Activated CD4-positive, CD25-positive, alpha-beta regulatory T cell (primary cell): ENCODE results near the gene NMD3.
"Not testable (repeated sequence)": the region's sequence is repeated elsewhere in the genome, so short reads cannot be mapped to it uniquely, and the experiment has no call there.

Experiments
- DNase-seq, 4 experiments: peaks; one replicate each; lab custom pipeline; 2025; lab: John Stamatoyannopoulos, UW

NMD3 gene

DNA sequence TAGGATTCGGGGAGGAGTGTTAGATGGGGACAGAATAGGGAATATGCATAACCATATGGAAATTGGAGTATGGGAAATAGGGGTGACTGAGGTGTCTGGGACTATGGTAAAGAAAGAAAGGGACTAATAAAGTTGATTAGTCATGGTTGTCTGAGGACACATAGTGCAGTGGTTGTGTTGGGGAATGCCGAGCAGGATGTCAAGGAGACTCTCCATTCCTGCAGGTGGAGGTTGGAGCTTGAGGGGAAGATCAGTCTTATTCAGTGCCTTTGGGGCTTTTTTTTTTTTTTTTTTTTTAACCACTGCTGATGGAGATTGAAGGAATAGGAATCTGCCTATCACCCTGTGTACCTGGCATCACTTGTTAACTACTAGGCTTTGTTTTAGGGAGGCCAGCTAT is 10.8 kb downstream of the NMD3 start:
- DNase-seq = no peak

GRCh38 chr3:161233557-161233956 is 12.4 kb downstream of the NMD3 start:
- no peak for DNase-seq

- no peak for DNase-seq
Measured at GRCh38 chr3:161236240-161236639, 15.1 kb downstream of the NMD3 start.

- DNase-seq = no peak
Measured at GRCh38 chr3:161239700-161240099, 18.6 kb downstream of the NMD3 start.

DNA sequence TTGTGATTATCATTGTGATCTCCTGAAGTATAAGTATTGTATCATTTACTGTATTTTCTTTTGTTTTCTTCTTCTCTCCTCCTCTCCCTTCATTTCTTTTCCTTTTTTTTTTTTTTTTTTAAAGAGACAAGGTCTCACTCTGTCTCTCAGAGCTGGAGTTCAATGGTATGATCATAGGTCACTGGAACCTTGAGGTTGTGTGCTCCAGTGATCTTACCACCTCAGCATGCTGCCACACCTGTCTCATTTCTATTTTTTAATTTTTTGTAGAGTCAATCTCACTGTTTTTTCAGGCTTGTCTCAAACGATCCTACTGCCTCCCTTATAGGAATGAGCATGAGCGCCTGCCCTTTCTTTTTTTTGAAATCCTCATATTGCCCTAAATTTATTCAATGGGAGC is 23.4 kb downstream of the NMD3 start:
- DNase-seq = no peak

DNA sequence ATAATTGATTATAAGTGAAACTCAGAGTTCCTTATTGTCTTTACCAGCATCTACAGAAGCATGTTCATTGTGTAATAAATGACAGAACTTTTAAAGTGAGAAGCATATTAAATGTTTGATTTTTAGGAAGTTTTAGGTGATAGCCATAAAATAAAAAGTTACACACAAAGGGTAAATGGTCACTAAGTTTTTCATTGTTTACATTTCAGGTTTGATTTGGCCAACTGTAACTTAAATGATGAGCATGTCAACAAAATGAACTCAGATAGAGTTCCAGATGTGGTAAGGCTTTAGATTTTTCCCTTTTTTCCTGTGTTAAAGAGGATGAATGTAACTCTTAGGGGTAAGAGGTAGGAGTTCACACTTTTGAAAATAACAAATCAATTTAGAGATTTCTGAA is 25.9 kb downstream of the NMD3 start:
- DNase-seq = no peak

DNA sequence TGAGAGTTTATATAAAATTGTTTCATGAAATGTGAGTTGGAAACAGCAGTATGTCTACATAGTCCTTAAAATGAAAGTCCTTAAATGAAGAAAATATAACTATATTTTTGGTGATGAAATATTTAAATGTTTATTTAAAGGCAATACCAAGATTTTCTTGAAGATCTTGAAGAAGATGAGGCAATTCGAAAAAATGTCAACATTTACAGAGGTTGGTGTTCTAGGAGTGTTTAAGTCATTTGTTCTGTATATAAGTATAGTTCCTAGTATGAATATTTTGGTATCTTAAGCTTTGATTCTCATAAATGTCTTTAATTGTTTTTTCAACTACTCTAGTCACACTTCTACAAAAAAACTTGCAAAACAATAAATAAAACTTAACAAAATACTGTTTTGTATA is 29.0 kb downstream of the NMD3 start:
- no peak for DNase-seq

DNA sequence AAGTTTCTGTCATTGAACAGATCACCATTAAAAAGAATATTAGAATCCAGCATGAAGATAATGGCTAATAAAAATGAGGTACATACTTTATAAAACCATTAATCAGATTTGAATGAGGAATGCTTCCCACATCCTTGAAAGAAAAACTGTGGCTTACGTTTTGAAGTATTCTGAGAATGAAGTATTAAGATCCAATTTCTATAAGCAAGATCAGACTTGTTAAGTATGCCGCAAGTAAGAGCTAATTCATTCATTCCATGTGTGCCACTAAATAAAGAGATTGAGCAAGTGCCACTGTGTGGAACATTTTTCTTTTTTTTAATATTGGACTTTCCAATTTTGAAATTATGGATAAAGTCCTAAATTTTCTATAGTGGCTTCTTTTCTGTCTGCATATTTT is 30.6 kb downstream of the NMD3 start:
- DNase-seq = no peak

DNA sequence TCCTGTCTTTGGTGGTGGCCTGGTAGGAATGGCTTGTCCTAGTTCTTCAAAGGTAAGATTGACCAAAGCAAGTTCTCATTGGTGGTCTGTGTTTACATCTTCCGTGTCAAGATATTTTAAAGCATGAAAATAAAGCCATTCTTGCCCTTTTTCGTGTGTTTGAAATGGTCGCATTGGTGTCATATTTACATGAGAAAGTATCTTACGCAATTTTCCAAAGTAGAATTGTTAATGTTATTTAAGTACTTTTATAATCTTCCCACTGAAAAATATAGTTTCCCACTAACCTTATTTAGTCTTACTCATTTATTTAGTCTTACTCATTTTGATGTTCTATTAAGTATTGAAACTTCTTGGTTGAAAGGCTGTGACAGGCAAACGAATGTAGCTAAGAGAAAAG is 31.0 kb downstream of the NMD3 start:
- no peak for DNase-seq

GRCh38 chr3:161253711-161254110 is 32.6 kb downstream of the NMD3 start:
- DNase-seq = no peak

DNA sequence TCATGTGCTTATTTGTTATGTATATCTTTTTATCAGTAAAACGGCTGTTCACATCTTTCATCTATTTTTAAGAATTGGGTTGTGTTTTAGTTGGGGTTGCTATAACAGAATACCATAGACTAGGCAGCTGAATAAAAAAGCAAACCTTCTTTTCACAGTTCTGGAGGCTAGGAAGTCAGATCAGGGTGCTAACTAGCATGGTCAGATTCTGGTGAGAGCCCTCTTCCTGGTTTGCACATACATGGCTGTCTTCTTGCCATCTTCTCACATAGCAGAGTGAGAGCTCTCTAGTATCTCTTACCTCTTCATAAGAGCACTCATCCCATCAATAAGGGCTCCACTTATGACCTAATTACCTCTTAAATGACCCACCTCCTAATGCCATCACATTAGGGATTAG is 33.8 kb downstream of the NMD3 start:
- DNase-seq = no peak

GRCh38 chr3:161263057-161263456 is 41.9 kb downstream of the NMD3 start:
- no peak for DNase-seq

- DNase-seq = no peak
Measured at GRCh38 chr3:161264852-161265251, 43.7 kb downstream of the NMD3 start.

DNA sequence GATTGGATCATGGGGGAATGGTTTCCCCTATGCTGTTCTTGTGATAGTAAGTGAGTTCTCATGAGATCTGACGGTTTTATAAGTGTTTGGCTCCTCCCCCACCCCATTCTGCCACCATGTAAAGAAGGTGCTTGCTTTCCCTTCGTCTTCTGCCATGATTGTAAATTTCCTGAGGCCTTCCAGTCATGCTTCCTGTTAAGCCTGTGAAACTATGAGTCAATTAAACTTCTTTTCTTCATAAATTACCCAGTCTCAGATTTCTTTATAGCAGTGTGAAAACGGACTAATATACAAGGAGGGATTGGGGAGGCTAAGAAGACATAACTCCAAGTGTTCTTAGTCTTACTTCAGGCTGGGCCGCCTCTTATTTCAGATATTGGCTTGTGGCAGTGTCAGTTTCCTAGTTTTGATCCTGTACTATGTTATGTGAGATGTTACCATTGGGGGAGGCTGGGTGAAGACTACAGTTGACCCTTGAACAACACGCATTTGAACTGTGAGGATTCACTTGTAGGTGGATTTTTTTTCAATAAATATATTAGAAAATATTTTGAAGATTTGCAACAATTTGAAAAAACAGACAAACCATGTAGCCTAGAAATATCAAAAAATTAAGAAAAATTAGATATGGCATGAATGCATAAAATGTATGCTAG is 44.9 kb downstream of the NMD3 start:
- DNase-seq = no peak

- DNase-seq = no peak
Measured at GRCh38 chr3:161266731-161267150, 45.6 kb downstream of the NMD3 start.

DNA sequence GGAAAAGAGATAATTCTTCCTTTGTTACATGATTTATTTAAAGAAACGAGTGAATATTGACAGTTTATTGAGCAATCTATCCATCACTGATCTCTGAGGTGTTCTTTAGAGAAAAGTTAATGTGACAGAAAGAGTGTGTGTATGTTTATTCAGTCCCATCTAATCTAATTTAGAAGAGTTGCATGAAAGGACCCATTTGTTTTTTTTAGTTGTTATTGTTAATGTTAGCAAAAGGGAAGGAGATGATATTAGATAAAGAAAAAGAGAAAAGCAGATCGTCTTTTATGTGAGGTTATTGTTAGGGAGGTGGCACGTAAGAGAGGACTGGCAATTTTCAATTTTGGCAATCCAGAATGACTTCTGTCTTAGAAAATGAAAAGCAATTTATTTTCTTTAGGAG is 46.5 kb downstream of the NMD3 start:
- DNase-seq = no peak

DNA sequence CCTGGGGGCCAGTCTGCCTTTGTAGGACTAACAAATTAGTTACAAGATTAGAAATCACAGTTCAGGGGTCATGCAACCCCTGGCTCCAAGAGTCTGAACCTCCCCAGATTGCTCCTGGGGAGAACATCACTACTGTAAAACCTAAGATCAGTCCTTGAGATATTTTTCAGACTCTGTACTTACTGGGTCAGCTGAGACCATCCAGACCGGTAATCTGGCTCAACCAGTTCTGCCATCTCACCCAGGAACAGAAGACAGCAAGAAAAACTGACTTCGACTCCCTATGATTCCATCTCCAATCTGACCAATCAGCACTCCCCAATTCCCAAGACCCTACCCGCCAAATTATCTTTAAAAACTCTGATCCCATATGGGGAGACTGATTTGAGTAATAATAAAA is 47.5 kb downstream of the NMD3 start:
- no peak for DNase-seq

GRCh38 chr3:161270991-161271390 is 49.9 kb downstream of the NMD3 start:
- DNase-seq = no peak

GRCh38 chr3:161271646-161272045 is 50.5 kb downstream of the NMD3 start:
- DNase-seq = no peak

GRCh38 chr3:161272524-161272923 is 51.4 kb downstream of the NMD3 start:
- no peak for DNase-seq

DNA sequence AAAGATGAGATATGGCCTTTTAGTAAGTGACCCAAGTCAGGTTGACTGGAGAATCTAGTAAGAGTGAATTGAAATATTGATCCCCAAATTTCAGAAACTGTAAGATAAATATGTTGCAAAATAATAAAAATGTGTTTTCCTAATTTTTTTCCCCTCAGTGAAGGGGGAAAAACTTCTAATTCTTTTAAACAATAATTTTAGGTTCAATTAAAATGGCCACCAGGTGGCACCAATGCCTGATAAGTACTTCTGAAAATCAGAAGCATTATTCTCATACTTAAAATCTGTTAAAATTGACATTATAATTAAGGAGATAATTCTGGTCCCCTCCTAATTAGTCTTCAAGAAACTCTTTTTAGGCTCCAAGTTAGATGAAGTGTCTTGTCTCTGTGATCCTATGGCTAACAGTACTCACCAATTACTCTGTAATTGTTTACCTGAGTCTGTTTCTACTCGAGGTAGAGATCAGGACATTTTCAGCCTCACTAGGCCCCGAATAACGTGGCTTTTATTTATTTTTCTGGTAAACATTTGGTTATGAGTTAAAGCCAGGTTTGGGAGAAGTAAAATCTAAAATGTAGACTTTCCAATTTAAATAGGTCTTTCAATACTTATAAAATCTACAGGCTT is 52.6 kb downstream of the NMD3 start:
- DNase-seq = no peak

DNA sequence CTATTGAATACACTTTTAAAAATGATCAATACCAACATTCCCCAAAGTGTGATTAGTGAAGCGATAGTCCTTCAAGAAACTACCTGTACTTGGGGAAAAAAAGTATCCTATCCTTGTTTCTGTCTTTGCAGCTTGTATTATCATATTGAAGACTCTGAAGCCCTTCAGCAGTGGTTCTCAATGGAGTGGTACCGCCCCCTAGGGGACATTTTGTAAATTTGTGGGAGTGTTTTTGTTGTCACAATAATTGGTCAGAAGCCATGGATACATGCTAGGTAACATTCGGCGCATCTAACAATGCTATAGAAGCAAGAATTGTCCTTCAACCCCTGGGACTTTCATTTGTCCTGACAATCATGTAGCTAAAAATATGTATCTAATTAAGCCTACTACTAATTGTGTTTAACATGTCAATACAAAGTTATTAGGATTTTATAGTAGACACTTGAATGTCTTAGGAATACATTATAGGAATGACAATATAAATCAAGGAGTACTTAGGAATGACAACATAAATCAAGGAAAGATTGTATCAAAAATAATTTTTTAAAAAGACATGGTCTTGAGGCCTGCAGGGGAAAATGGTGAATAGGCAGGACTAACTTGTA is 53.7 kb downstream of the NMD3 start:
- DNase-seq = peak in 1 of 4 experiments; percentile 1

GRCh38 chr3:161275919-161276318 is 54.8 kb downstream of the NMD3 start:
- DNase-seq = no peak

DNA sequence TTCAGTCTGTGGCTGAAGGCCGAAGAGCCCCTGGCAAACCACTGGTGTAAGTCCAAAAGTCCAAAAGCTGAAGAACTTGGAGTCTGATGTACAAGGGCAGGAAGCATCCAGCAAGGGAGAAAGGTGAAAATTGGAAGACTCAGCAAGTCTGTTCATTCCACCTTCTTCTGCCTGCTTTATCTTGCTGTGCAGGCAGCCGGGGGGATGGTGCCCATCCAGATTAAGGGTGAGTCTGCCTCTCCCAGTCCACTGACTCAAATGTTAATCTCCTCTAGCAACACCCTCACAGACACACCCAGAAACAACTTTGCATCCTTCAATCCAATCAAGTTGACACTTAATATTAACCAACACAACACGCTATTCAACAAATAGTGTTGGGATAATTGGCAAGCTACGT is 61.3 kb downstream of the NMD3 start:
- not testable (repeated sequence) for DNase-seq
